Loucy (cell line): Measurements from ENCODE around the gene GTPBP10.

ENCODE experiments used
- CTCF ChIP-seq: fragments of 200-600 bp; sonication (generic); conservative IDR thresholded peaks from 2 replicates; pipeline ENCODE4 v1.5.1; 2014; ENCODE audit warnings: mild to moderate bottlenecking, antibody characterized with exemption, low read length
- EZH2phosphoT487 ChIP-seq: fragments of 200-600 bp; IDR thresholded peaks from 2 replicates; pipeline ENCODE4 v1.6.1; 2018; ENCODE audit warnings: antibody characterized with exemption, mild to moderate bottlenecking, moderate library complexity, borderline replicate concordance

GRCh38 chr7:90349305-90349704, 2.8 kb downstream of the GTPBP10 start:
- TF ChIP-seq CTCF: no peak
- TF ChIP-seq EZH2phosphoT487: no peak
